ENCODE data around the gene FADD. TPM values are rescaled to one million over a fixed set of nuclear protein-coding genes. Genes with fewer than 3 reads are reported as not detected.
"Not testable (repeated sequence)": the region's sequence is repeated elsewhere in the genome, so short reads cannot be mapped to it uniquely, and the experiment has no call there.

The FADD gene
- total and polyA plus RNA-seq, 2 donors: 20.1 to 23.6 TPM

GRCh38 chr11:70186936-70187335 lies 16.2 kb upstream of the FADD start:
- Histone ChIP-seq H3K4me1 (ENCODE audit: insufficient read depth) (no peaks in the 10 kb centered on the region), H3K4me3 (ENCODE audit: low read depth, low read length) (no peak overlapping the region), H3K36me3 (ENCODE audit: insufficient read depth) (no peaks in the 10 kb centered on the region), H3K27ac (ENCODE audit: low read depth) (no peak overlapping the region)
- WGBS: 91% methylated on average over 10 of the region's 10 CpGs
- no peak for DNase-seq (ENCODE audit: extremely low spot score)

- Histone ChIP-seq H3K4me1 (ENCODE audit: insufficient read depth) (no peaks in the 10 kb centered on the region), H3K4me3 (ENCODE audit: low read depth, low read length) (no peak overlapping the region), H3K27ac (ENCODE audit: low read depth) (no peak overlapping the region), H3K36me3 (ENCODE audit: insufficient read depth) (no peaks in the 10 kb centered on the region)
- DNase-seq (ENCODE audit: extremely low spot score): no peak
- WGBS: 87% methylated on average over 15 of the region's 15 CpGs
These were observed 15.3 kb upstream of the FADD start for GRCh38 chr11:70187771-70188170.

GRCh38 chr11:70189622-70190021 lies 13.5 kb upstream of the FADD start:
- no peaks in the 10 kb centered on the region for H3K36me3 ChIP-seq (ENCODE audit: insufficient read depth)
- whole genome bisulfite sequencing: 89% methylated on average over 11 of the region's 11 CpGs
- no peaks in the 10 kb centered on the region for H3K4me1 ChIP-seq (ENCODE audit: insufficient read depth)
- H3K4me3 ChIP-seq (ENCODE audit: low read depth, low read length): no peak overlapping the region
- H3K27ac ChIP-seq (ENCODE audit: low read depth): no peak overlapping the region
- no peak for DNase-seq (ENCODE audit: extremely low spot score)

- no peak overlapping the region for H3K27ac ChIP-seq (ENCODE audit: low read depth)
- 11% methylated on average over 22 of the region's 22 CpGs for WGBS
These were observed 11.5 kb upstream of the FADD start for GRCh38 chr11:70191495-70192140.

GRCh38 chr11:70192666-70193410 lies 10.3 kb upstream of the FADD start:
- no peak for DNase-seq (ENCODE audit: extremely low spot score)
- Histone ChIP-seq H3K36me3 (ENCODE audit: insufficient read depth) (no peaks in the 10 kb centered on the region), H3K4me3 (ENCODE audit: low read depth, low read length) (no peak overlapping the region), H3K27ac (ENCODE audit: low read depth) (no peak overlapping the region), H3K4me1 (ENCODE audit: insufficient read depth) (no peaks in the 10 kb centered on the region)
- 79% methylated on average over 15 of the region's 15 CpGs for WGBS

More at GRCh38 chr11:70191495-70192140, 11.5 kb upstream of the FADD start:
- Histone ChIP-seq H3K4me3 (ENCODE audit: low read depth, low read length) (no peak overlapping the region), H3K36me3 (ENCODE audit: insufficient read depth) (no peaks in the 10 kb centered on the region), H3K4me1 (ENCODE audit: insufficient read depth) (no peaks in the 10 kb centered on the region)
- DNase-seq (ENCODE audit: extremely low spot score): no peak

GRCh38 chr11:70193411-70194292 lies 9.4 kb upstream of the FADD start:
- no peak for DNase-seq (ENCODE audit: extremely low spot score)
- Histone ChIP-seq H3K36me3 (ENCODE audit: insufficient read depth) (no peaks in the 10 kb centered on the region), H3K4me1 (ENCODE audit: insufficient read depth) (no peaks in the 10 kb centered on the region), H3K4me3 (ENCODE audit: low read depth, low read length) (no peak overlapping the region), H3K27ac (ENCODE audit: low read depth) (no peak overlapping the region)
- 86% methylated on average over 7 of the region's 7 CpGs for WGBS

GRCh38 chr11:70194792-70195791 lies 8.0 kb upstream of the FADD start:
- H3K4me1 ChIP-seq (ENCODE audit: insufficient read depth): no peaks in the 10 kb centered on the region
- no peak for DNase-seq (ENCODE audit: extremely low spot score)
- no peaks in the 10 kb centered on the region for H3K36me3 ChIP-seq (ENCODE audit: insufficient read depth)
- H3K4me3 ChIP-seq (ENCODE audit: low read depth, low read length): no peak overlapping the region
- H3K27ac ChIP-seq (ENCODE audit: low read depth): no peak overlapping the region
- 89% methylated on average over 3 of the region's 3 CpGs for WGBS

- H3K4me1 ChIP-seq (ENCODE audit: insufficient read depth): no peaks in the 10 kb centered on the region
- no peaks in the 10 kb centered on the region for H3K36me3 ChIP-seq (ENCODE audit: insufficient read depth)
- H3K4me3 ChIP-seq (ENCODE audit: low read depth, low read length): no peak overlapping the region
- no peak overlapping the region for H3K27ac ChIP-seq (ENCODE audit: low read depth)
- WGBS: 57% methylated on average over 10 of the region's 10 CpGs
- no peak for DNase-seq (ENCODE audit: extremely low spot score)
These were observed 2.8 kb upstream of the FADD start for GRCh38 chr11:70200212-70200844.

- H3K4me3 ChIP-seq (ENCODE audit: low read depth, low read length); H3K27ac ChIP-seq (ENCODE audit: low read depth); H3K36me3 ChIP-seq (ENCODE audit: insufficient read depth); DNase-seq (ENCODE audit: extremely low spot score); H3K4me1 ChIP-seq (ENCODE audit: insufficient read depth): not testable (repeated sequence)
- WGBS: 93% methylated on average over 3 of the region's 3 CpGs
These were observed 2.0 kb upstream of the FADD start for GRCh38 chr11:70201047-70201446.

- 61% methylated on average over 29 of the region's 29 CpGs for WGBS
These were observed 924 bp upstream of the FADD start for GRCh38 chr11:70201882-70202861.

GRCh38 chr11:70203751-70204465 lies 812 bp downstream of the FADD start:
- peak overlapping the region; percentile 88 for H3K4me3 ChIP-seq (ENCODE audit: low read depth, low read length)
- peak overlapping the region; percentile 80 for H3K27ac ChIP-seq (ENCODE audit: low read depth)
- no peak for DNase-seq (ENCODE audit: extremely low spot score)
- no peaks in the 10 kb centered on the region for H3K4me1 ChIP-seq (ENCODE audit: insufficient read depth)
- no peaks in the 10 kb centered on the region for H3K36me3 ChIP-seq (ENCODE audit: insufficient read depth)
- WGBS: 5% methylated on average over 30 of the region's 30 CpGs

More at GRCh38 chr11:70201882-70202861, 924 bp upstream of the FADD start:
- no peaks in the 10 kb centered on the region for H3K36me3 ChIP-seq (ENCODE audit: insufficient read depth)
- H3K4me1 ChIP-seq (ENCODE audit: insufficient read depth): no peaks in the 10 kb centered on the region
- no peak for DNase-seq (ENCODE audit: extremely low spot score)
- peak overlapping the region; percentile 88 for H3K4me3 ChIP-seq (ENCODE audit: low read depth, low read length)
- H3K27ac ChIP-seq (ENCODE audit: low read depth): no peak overlapping the region
